Chondrocyte (in vitro differentiated cells): ENCODE results near the gene CYP4F3. TPM values are rescaled to one million over a fixed set of nuclear protein-coding genes. Genes with fewer than 3 reads are reported as not detected.

Experiments used
- DNase-seq: peaks from one replicate; pipeline ENCODE4 v3.0.0; 2021; ENCODE audit warnings: mixed read lengths, low spot score
- H3K27ac Mint-ChIP-seq: one replicate; pipeline ENCODE4 v1.8.0; 2021; ENCODE audit warnings: mild to moderate bottlenecking, moderate library complexity, mixed read lengths; ENCODE audit not compliant: unreplicated experiment
- H3K27me3 Mint-ChIP-seq: 2 replicates; pipeline ENCODE4 v1.8.0; 2021; ENCODE audit warnings: low read depth, mixed read lengths
- H3K36me3 Mint-ChIP-seq: 2 replicates; pipeline ENCODE4 v1.8.0; 2021; ENCODE audit warnings: low read depth, mixed read lengths
- H3K4me1 Mint-ChIP-seq: 2 replicates; pipeline ENCODE4 v1.8.0; 2021; ENCODE audit warnings: low read depth, mild to moderate bottlenecking, mixed read lengths
- H3K4me3 Mint-ChIP-seq: one replicate; pipeline ENCODE4 v1.8.0; 2021; ENCODE audit warnings: mild to moderate bottlenecking, moderate library complexity, mixed read lengths; ENCODE audit not compliant: unreplicated experiment
- H3K9me3 Mint-ChIP-seq: 2 replicates; pipeline ENCODE4 v1.8.0; 2021; ENCODE audit warnings: low read depth, mixed read lengths
- CTCF ChIP-seq: fragments of 200-600 bp; sonication (generic); IDR thresholded peaks from 2 replicates; pipeline ENCODE4 v1.5.0; 2021; ENCODE audit warnings: antibody characterized with exemption, mild to moderate bottlenecking, moderate library complexity
- total RNA-seq: library from RNA; stranded (reverse); gene quantifications from 3 replicates; pipeline ENCODE4 v1.2.1, GENCODE V29; 2021

The CYP4F3 gene
- total RNA-seq, 1 donor from 2014 or later: not detected

DNA sequence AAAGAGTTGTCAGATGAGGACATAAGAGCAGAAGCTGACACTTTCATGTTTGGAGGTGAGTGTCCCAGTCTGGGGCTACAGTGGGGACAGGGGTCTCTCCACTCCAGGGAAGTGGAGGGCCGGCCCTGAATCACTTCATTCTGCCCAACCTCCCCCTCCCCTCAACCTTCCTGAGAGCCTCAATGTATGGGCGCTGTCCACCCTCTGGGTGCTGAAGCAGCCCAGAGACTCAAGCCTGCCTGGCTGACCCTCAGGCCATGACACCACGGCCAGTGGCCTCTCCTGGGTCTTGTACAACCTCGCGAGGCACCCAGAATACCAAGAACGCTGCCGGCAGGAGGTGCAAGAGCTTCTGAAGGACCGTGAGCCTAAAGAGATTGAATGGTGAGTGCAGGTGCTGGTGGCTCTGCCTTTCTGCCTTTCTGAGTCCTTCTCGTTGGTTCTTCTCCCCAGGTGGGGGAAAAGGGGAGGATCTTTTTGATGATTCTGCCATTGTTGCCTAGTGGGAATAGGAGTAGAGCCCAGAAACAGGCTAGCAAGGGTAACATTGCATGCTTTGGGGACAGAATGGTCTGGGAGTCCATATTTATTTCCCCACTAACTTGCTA, 16.9 kb upstream of the CYP4F3 start:
- H3K4me3 Mint-ChIP-seq: no peak overlapping the region

DNA sequence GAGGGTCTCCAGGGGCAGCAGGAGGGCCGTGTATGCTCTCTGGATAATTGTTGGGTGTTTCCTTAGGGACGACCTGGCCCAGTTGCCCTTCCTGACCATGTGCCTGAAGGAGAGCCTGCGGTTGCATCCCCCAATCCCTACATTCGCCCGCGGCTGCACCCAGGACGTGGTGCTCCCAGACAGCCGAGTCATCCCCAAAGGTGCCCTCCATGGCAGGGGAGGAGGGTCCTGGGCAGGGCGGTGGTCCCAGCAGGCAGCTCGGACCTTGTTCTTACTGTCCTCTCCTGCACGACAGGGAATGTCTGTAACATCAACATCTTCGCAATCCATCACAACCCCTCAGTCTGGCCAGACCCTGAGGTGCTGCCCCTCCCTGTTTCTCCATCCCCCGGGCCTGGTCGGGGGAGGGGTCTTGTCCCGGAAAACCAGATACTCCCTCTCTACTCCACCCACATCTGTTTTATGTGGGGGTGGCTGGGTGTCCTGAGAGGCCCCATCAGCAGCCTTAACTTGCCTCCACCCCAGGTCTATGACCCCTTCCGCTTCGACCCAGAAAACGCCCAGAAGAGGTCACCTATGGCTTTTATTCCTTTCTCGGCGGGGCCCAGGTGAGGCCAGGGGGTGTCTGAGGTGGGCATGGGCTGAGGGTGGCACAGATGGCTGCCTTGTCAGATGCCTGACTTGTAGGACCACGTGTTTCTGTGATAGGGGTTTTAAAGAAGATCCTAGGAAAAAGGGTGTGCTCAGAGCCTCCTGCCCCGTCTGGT, 12.3 kb upstream of the CYP4F3 start:
- no peak for DNase-seq
- no peak overlapping the region for H3K4me3 Mint-ChIP-seq
- peaks cover 3% of the 10 kb centered on the region for H3K27me3 Mint-ChIP-seq
- no peaks in the 10 kb centered on the region for H3K4me1 Mint-ChIP-seq
- no peak overlapping the region for H3K27ac Mint-ChIP-seq
- TF ChIP-seq CTCF: no peak
- H3K36me3 Mint-ChIP-seq: no peaks in the 10 kb centered on the region
- peaks cover 4% of the 10 kb centered on the region for H3K9me3 Mint-ChIP-seq

More for the DNA sequence above, 16.9 kb upstream of the CYP4F3 start:
- TF ChIP-seq CTCF: no peak
- Mint-ChIP-seq H3K27ac (no peak overlapping the region), H3K4me1 (no peaks in the 10 kb centered on the region), H3K27me3 (no peaks in the 10 kb centered on the region), H3K36me3 (no peaks in the 10 kb centered on the region), H3K9me3 (peaks cover 5% of the 10 kb centered on the region)
- DNase-seq: no peak

GRCh38 chr19:15629003-15629880, 11.5 kb upstream of the CYP4F3 start:
- peak; percentile 84 for TF ChIP-seq CTCF
- DNase-seq: no peak

GRCh38 chr19:15631817-15632216, 8.9 kb upstream of the CYP4F3 start:
- Mint-ChIP-seq H3K36me3 (no peaks in the 10 kb centered on the region), H3K4me3 (no peak overlapping the region), H3K27ac (no peak overlapping the region), H3K4me1 (no peaks in the 10 kb centered on the region), H3K27me3 (peaks cover 3% of the 10 kb centered on the region), H3K9me3 (peaks cover 19% of the 10 kb centered on the region)
- no peak for DNase-seq
- TF ChIP-seq CTCF: peak; percentile 57

More at GRCh38 chr19:15629003-15629880, 11.5 kb upstream of the CYP4F3 start:
- H3K27ac Mint-ChIP-seq: no peak overlapping the region
- H3K4me3 Mint-ChIP-seq: no peak overlapping the region
- H3K27me3 Mint-ChIP-seq: peaks cover 3% of the 10 kb centered on the region
- H3K4me1 Mint-ChIP-seq: no peaks in the 10 kb centered on the region
- no peaks in the 10 kb centered on the region for H3K36me3 Mint-ChIP-seq
- H3K9me3 Mint-ChIP-seq: peaks cover 9% of the 10 kb centered on the region
